DOHH2 (cell line): Measurements from ENCODE around the gene ARTN.

Experiments
- H3F3A ChIP-seq: fragments of 200-600 bp; sonication (generic), shearing (Covaris generic); 2 replicates; pipeline ENCODE4 v1.6.0; 2016; ENCODE audit warnings: antibody characterized with exemption, mild to moderate bottlenecking; ENCODE audit not compliant: control insufficient read depth, insufficient read depth
- H3K27ac ChIP-seq: fragments of 200-600 bp; sonication (generic); 2 replicates; pipeline ENCODE4 v1.5.1; 2014; ENCODE audit warnings: low read depth, mild to moderate bottlenecking, low read length, moderate library complexity
- H3K27me3 ChIP-seq: fragments of 200-600 bp; sonication (generic); 2 replicates; pipeline ENCODE4 v1.6.1; 2014; ENCODE audit warnings: mild to moderate bottlenecking, low read length, mixed read lengths; ENCODE audit not compliant: control insufficient read depth
- H3K36me3 ChIP-seq: fragments of 200-600 bp; sonication (generic); 2 replicates; pipeline ENCODE4 v1.6.1; 2014; ENCODE audit warnings: mild to moderate bottlenecking, low read length, moderate library complexity, mixed read lengths; ENCODE audit not compliant: control insufficient read depth
- H3K4me1 ChIP-seq: fragments of 200-600 bp; sonication (generic); 2 replicates; pipeline ENCODE4 v1.6.1; 2014; ENCODE audit warnings: mild to moderate bottlenecking, low read length, mixed read lengths; ENCODE audit not compliant: control insufficient read depth
- H3K4me2 ChIP-seq: fragments of 200-600 bp; sonication (generic); 2 replicates; pipeline ENCODE4 v1.6.0; 2014; ENCODE audit warnings: mild to moderate bottlenecking, low read length, moderate library complexity
- H3K4me3 ChIP-seq: fragments of 200-600 bp; sonication (generic); 2 replicates; pipeline ENCODE4 v1.5.1; 2014; ENCODE audit warnings: mild to moderate bottlenecking, low read length, mixed read lengths
- H3K79me2 ChIP-seq: fragments of 200-600 bp; sonication (generic); 2 replicates; pipeline ENCODE4 v1.6.1; 2014; ENCODE audit warnings: mild to moderate bottlenecking, low read length, mixed read lengths; ENCODE audit not compliant: control insufficient read depth
- H3K9me2 ChIP-seq: fragments of 200-600 bp; sonication (generic); replicated peaks from 2 replicates; pipeline ENCODE4 v1.6.1; 2014; ENCODE audit warnings: mild to moderate bottlenecking, low read length, mixed read lengths; ENCODE audit not compliant: control insufficient read depth
- H3K9me3 ChIP-seq: fragments of 200-600 bp; sonication (generic); 2 replicates; pipeline ENCODE4 v1.6.1; 2014; ENCODE audit warnings: antibody characterized with exemption, low read length, mixed read lengths; ENCODE audit not compliant: control insufficient read depth, insufficient read depth
- H4K20me1 ChIP-seq: fragments of 200-600 bp; sonication (generic); 2 replicates; pipeline ENCODE4 v1.6.0; 2014; ENCODE audit warnings: low read depth, mild to moderate bottlenecking, antibody characterized with exemption, low read length, moderate library complexity; ENCODE audit not compliant: control insufficient read depth, insufficient read depth
- EZH2phosphoT487 ChIP-seq: fragments of 200-600 bp; sonication (generic); IDR thresholded peaks from 2 replicates; pipeline ENCODE4 v1.6.1; 2017; ENCODE audit warnings: borderline replicate concordance, mild to moderate bottlenecking, antibody characterized with exemption, low read length, moderate library complexity, mixed read lengths
- TF ChIP-seq, protein P1 (sequence below): fragments of 200-600 bp; sonication (generic); IDR thresholded peaks from one replicate; pipeline ENCODE4 v1.5.1; 2014; ENCODE audit warnings: antibody characterized with exemption, mild to moderate bottlenecking, low read depth, low read length; ENCODE audit not compliant: poor library complexity, severe bottlenecking

The ARTN gene

DNA sequence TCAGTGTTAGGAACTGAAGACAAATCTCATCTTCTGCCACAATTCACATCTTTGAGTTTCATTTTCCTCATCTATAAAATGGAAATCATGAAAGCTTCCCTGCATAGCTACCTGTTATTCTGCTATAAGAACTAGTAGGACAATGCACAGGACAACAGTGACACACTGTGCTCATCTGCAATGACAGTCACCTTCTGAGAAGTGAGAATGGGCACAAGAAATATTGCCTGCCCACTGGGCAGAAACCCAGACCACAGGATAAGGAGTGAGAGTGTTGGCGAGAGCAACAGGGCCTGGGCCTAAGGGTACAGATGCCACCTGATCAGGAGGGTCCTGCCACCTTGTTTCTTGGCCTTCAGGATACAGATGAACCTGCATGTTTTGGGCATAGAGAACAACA, 23.3 kb upstream of the ARTN start:
- no peaks in the 10 kb centered on the region for H3K9me2 ChIP-seq
- H3K4me2 ChIP-seq, result no peak overlapping the region
- H3K4me3 ChIP-seq, result no peak overlapping the region
- peaks cover 9% of the 10 kb centered on the region for H3K4me1 ChIP-seq
- H3K27me3 ChIP-seq, result no peaks in the 10 kb centered on the region
- no peaks in the 10 kb centered on the region for H3K79me2 ChIP-seq
- H3K27ac ChIP-seq, result no peak overlapping the region
- no peaks in the 10 kb centered on the region for H3K9me3 ChIP-seq
- H4K20me1 ChIP-seq, result no peaks in the 10 kb centered on the region; the same call in 1 of the 2 replicates
- TF ChIP-seq, protein P1, sequence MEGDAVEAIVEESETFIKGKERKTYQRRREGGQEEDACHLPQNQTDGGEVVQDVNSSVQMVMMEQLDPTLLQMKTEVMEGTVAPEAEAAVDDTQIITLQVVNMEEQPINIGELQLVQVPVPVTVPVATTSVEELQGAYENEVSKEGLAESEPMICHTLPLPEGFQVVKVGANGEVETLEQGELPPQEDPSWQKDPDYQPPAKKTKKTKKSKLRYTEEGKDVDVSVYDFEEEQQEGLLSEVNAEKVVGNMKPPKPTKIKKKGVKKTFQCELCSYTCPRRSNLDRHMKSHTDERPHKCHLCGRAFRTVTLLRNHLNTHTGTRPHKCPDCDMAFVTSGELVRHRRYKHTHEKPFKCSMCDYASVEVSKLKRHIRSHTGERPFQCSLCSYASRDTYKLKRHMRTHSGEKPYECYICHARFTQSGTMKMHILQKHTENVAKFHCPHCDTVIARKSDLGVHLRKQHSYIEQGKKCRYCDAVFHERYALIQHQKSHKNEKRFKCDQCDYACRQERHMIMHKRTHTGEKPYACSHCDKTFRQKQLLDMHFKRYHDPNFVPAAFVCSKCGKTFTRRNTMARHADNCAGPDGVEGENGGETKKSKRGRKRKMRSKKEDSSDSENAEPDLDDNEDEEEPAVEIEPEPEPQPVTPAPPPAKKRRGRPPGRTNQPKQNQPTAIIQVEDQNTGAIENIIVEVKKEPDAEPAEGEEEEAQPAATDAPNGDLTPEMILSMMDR, result no peak
- TF ChIP-seq EZH2phosphoT487, result no peak
- H3F3A ChIP-seq, result peaks cover 17% of the 10 kb centered on the region
- H3K36me3 ChIP-seq, result no peaks in the 10 kb centered on the region

DNA sequence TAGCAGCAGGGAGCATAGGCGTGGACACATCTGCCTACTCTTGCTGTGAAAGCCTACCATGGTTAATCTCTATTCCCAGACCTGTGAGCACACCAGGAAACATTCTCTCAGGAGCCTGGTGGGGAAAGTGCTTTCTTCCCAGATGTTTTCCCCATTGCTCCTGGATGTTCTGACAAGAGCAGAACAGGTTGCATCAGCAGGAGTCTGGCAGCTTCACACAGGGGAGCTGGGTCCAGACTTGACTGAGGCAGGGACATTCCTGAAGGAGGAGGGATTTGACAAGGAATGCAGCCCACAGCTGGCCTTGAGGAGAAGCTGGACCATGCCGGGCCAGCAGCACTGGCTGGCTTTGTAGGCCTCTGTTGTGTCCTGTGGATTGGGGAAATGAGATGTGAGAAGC, 21.0 kb upstream of the ARTN start:
- no peaks in the 10 kb centered on the region for H3K27me3 ChIP-seq
- no peak for TF ChIP-seq EZH2phosphoT487
- TF ChIP-seq, protein P1, result no peak
- H3K4me1 ChIP-seq, result no peaks in the 10 kb centered on the region
- no peak overlapping the region for H3K4me3 ChIP-seq
- H3K36me3 ChIP-seq, result no peaks in the 10 kb centered on the region
- H3K9me2 ChIP-seq, result no peaks in the 10 kb centered on the region
- no peaks in the 10 kb centered on the region; the same call in 1 of the 2 replicates for H4K20me1 ChIP-seq
- 0 out of 2 replicates have a peak, but pooled peaks cover 3% of the 10 kb centered on the region for H3F3A ChIP-seq
- H3K79me2 ChIP-seq, result no peaks in the 10 kb centered on the region
- no peak overlapping the region for H3K27ac ChIP-seq
- H3K9me3 ChIP-seq, result no peaks in the 10 kb centered on the region
- H3K4me2 ChIP-seq, result no peak overlapping the region

DNA sequence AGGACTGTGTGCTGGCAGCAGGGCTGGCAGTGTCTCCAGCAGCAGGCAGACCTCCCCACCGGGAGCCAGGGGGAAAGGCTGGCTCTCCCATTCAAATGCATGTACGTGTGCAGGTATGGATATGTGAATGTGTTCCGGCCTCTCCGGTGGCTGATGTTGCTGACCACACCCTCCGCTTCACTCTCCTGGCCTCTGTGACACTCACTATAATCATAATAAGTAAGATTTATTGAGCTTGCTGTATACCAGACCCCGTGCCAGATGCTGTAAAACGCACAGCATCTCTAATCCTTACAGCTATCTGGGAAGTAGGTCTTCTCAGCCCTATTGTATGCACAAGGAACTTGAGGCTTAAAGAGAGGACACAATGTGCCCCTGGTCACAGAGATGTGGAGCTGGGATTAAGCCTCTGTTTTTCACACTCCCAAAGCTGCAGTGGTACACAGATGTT, 20.5 kb upstream of the ARTN start:
- Histone ChIP-seq H3K4me2 (no peak overlapping the region), H3K27ac (no peak overlapping the region)
- no peak for TF ChIP-seq EZH2phosphoT487
- TF ChIP-seq, protein P1, result no peak

More for the DNA sequence above, 20.5 kb upstream of the ARTN start:
- Histone ChIP-seq H4K20me1 (no peaks in the 10 kb centered on the region), H3K9me3 (no peaks in the 10 kb centered on the region), H3K27me3 (no peaks in the 10 kb centered on the region), H3K4me3 (no peak overlapping the region), H3K36me3 (no peaks in the 10 kb centered on the region), H3K4me1 (no peaks in the 10 kb centered on the region), H3F3A (no peaks in the 10 kb centered on the region), H3K79me2 (no peaks in the 10 kb centered on the region), H3K9me2 (no peaks in the 10 kb centered on the region)
